Neural progenitor cell (in vitro differentiated cells): Measurements from ENCODE around the gene C6orf89.

ENCODE experiments used
- EZH2 ChIP-seq: fragments of 200-600 bp; sonication (generic); IDR thresholded peaks from 2 replicates; pipeline ENCODE4 v1.6.1; 2017; ENCODE audit warnings: antibody characterized with exemption, mild to moderate bottlenecking, moderate library complexity
- TF ChIP-seq, protein P1 (sequence below): fragments of 200-600 bp; sonication (generic); IDR thresholded peaks from 2 replicates; pipeline ENCODE4 v1.5.1; 2017; ENCODE audit warnings: antibody characterized with exemption, mild to moderate bottlenecking

DNA sequence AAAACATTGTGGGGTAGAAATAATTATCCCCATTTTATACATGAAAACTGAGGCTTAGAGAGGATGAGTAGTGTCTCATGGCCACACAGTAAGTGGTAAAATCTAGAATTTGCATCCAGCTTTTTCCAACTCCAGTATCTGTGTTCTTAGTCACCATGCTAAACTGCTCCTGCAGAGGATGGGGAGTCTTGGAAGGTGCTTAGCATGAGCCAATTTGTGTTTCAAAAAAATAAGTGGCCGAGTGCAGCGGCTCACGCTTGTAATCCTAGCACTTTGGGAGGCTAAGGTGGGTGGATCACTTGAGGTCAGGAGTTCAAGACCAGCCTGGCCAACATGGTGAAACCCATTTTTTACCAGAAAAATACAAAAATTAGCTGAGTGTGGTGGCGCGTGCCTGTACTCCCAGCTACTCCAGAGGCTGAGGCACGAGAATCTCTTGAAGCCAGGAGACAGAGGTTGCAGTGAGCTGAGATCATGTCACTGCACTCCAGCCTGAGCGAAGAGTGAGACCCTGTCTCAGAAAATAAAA, 2.4 kb downstream of the C6orf89 start:
- TF ChIP-seq, protein P1, sequence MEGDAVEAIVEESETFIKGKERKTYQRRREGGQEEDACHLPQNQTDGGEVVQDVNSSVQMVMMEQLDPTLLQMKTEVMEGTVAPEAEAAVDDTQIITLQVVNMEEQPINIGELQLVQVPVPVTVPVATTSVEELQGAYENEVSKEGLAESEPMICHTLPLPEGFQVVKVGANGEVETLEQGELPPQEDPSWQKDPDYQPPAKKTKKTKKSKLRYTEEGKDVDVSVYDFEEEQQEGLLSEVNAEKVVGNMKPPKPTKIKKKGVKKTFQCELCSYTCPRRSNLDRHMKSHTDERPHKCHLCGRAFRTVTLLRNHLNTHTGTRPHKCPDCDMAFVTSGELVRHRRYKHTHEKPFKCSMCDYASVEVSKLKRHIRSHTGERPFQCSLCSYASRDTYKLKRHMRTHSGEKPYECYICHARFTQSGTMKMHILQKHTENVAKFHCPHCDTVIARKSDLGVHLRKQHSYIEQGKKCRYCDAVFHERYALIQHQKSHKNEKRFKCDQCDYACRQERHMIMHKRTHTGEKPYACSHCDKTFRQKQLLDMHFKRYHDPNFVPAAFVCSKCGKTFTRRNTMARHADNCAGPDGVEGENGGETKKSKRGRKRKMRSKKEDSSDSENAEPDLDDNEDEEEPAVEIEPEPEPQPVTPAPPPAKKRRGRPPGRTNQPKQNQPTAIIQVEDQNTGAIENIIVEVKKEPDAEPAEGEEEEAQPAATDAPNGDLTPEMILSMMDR = no peak
- TF ChIP-seq EZH2 = no peak
